ENCODE results near the gene PDCD10.
A peak's percentile ranks its signal among the peaks of the same experiment; 100 is the strongest.

Gene PDCD10

DNA sequence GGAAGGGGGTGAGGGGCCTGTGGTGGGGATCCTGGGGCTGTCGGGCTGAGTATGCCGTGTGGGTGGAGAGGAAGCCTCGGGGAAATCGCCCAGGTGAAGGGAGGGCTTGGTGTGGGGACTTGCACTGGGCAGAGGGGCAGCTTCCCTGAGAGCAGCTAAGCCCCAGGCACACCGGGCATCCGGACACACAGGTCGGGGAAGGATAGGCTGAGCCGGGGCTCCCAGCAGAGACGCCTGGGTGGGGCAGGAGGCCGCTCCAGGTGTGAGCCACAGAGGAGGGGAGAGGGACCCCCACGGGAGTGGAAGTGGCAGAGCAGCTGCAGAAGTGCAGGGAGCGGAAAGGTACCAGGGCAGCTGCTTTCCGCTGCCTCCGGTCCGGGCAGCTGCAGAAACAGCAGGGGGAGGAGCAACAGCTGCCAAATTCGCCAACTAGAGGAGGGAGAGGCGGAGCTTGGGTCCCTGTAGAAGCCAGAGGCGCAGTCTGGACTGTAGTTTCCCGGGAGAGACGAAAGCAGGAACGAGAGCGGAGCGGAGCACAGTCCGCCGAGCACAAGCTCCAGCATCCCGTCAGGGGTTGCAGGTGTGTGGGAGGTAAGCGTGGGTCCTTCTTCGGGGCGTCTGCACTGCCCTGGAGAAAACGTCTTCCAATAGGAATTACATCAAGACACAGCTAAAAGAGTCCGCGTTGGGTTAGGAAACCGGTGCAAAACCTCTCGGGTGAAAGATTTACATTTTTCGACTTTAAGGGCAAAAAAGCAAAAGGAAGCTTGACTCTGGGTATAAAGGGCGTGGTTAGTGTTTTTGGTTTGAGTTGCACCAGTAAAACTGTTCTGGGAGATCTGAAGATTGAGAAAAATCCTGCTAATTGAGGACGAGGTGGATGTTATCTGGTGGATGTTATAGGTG, 794 bp upstream of the PDCD10 start, which contains the start of gene SERPINI1:
Gene SERPINI1, plus strand, starts transcription at position 489 of the 906 bp plus-strand sequence. CDS start 53,408 bp downstream, outside the sequence.
- DNase-seq (ENCODE audit: low read depth in 2 of 2): peak; percentile 57

DNA sequence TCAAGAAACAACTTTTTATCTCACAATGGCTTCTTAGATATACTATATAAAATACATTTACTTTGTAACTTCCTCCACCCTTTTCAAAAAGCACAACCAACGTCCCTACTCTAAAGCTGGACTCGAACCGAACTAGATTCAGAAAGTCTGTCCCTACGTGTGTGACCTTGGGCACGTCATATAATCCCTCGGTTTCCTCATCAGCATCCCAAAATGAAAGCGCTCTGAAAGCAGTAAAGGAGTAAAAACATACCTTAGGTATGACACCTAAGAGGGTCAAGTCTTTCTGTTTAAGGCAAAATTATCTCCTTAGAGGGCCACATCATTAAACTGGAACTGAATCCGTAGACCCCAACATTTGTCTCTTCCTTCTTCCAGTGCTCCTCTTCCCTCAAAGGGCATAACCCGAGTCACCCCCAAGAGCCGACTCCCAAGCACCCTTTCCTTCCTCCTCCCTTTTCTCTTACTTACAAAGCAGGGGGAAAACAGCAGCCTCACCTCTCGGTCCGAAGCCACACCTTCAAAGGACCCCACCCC, 663 bp downstream of the PDCD10 start:
- no peak for DNase-seq (ENCODE audit: low read depth in 2 of 2)

DNA sequence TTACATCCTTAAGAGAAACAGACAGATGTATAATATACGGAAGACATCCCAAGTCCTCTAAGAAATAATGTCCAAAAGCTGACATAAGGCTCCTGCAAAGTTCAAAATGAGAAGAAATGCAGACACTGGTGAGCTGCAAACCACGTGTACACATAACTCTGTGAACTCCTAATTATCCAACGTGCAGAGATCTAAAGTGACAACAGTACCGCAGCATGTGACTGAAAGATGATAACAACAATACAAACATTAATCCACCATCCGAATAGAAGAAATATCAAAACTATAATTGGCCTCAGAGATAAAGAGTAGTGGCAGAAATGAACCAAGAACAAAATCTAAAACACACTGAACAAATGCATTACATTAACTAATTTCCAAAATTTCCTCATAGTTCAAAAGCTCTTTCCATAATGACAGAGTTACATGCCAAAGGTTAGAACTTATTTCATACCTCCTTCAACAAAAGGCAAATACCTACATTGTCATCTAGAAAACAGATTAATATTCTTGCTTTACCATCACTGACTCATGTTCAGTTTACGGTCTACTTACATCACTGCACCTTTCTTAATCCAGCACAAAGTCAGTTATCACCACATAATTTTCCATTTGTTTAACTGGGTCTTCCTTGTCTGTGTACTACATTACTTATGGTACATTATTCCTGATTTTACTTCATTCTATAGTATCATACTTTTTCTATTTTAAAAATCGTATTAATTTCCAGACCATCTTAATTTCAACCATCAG, 2.2 kb downstream of the PDCD10 start:
- DNase-seq (ENCODE audit: low read depth in 2 of 2): no peak

DNA sequence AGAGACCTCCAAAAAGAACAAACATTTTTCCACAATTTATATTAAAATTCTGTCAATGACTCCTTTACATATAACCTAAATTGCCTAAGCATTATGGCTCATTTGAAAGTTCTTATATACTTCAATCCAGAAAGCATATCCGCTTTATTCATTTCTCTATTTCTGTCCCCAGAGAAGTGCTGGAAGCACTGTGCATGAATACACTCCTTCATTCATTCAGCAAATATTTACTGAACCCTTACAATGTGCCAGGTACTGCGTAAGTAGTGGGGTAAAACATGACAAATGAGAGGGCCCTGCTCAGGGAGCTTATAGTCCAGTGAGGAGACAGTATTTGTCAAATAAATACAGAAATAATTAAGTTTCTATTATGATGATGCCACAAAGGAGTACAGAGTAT, 3.3 kb downstream of the PDCD10 start:
- DNase-seq (ENCODE audit: low read depth in 2 of 2): no peak

DNA sequence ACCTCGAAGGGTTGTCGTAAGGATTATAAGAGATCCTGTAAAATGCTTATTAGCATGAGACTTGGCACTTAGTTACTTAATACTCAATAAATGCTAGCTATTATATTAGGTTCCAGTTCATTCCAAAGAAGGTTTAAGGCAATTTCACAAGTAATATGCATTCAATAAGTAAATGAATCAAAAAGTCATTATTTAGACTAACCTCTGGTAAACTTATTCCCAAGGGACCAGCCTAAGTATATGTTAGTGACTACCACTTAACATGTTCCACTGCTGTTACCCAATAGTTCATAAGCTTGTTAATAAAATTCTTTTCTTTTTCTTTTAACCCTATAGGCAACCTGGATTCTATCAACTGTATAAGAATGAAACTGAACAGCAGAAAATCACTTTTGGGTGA, 5.1 kb downstream of the PDCD10 start:
- no peak for DNase-seq (ENCODE audit: low read depth in 2 of 2)

DNA sequence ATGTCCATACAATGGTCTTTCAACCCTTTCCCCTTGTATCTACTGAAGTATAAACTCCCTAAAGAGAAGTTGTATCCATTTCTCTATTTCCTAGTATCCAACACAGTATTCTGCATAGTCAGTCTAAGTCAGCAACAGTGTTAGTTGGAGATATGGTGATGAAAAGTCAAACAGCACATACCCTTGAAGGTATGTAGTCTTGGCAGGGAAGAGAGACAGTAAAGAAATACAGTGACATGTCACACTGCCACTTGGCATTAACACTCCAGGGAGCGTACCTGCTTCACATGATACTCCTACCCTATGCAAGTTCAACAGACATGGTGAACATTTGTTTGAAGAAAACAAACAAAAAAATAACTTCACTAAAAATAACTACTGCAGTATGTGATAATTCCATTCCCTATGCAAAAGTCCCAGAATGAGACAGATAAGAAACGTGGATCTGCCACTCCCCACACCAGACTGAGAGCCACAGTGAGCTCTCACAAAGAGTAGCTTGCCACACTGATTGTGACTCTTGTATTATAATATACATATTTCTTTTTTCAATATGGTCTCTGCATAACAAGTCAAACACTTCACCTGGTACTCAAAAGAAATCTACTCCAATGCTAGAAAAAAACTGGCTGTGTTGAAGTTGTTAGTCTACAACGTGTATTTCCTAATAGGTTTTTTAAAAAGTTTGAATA, 5.9 kb downstream of the PDCD10 start:
- DNase-seq (ENCODE audit: low read depth in 2 of 2): no peak

DNA sequence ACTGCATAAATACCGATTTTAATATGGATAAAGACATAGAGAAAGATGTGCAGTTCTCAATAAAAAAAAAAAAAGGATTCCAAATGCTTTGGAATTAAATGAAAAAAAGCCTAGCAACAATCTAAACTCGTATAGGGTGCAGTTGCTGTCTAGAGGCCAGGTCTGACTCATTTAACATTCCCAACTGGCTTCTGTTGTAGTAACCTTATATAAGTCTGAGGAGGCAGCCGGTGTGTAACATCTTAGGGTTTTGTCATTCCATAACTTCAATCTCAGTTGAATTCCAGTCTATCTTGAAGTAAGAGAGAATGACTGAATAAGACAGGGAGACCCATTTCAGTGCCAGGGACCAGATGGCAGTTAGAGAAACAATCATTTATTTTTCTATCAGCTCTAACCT, 6.5 kb downstream of the PDCD10 start:
- no peak for DNase-seq (ENCODE audit: low read depth in 2 of 2)

DNA sequence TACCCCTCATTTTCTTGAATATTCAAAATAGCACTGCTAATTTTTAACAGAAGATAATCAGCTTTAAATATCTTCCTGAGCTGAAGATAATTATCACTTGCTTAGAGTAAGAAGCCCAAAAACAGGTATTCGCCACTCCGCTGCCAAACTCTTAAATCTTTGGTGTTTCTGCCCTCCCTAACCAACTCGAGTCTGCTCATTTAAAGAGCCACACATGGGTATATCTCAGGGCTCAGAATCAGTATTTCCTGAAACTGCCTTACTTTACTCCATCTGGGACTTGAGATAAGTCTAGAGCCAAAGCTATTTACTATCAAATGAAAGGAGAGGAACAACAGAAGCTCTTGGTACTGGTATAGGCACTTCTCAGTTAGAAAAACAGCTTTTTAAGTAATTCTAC, 10.8 kb downstream of the PDCD10 start:
- DNase-seq (ENCODE audit: low read depth in 2 of 2): no peak

DNA sequence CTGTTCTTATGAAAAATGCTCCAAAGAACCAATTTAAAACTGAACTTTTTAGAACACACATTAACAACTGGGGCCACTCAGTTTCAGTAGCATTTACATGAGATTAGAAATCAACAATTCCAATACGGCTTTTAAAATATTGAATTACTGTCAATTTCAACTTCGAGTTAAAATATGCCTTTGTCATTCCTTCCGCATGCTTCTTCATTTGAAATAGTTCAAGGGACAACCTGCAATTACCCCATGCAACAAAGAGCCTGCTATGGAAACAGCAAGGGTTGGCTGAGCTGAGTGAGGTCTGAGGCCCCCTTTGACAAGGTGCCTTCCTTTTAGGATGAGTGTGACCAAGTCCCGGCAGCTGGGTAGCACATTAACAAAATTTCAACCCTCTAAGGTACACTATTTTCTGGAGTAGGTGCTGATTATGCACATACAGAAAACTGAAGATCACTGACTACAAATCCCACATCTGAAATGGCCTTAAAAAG, 11.6 kb downstream of the PDCD10 start:
- no peak for DNase-seq (ENCODE audit: low read depth in 2 of 2)

DNA sequence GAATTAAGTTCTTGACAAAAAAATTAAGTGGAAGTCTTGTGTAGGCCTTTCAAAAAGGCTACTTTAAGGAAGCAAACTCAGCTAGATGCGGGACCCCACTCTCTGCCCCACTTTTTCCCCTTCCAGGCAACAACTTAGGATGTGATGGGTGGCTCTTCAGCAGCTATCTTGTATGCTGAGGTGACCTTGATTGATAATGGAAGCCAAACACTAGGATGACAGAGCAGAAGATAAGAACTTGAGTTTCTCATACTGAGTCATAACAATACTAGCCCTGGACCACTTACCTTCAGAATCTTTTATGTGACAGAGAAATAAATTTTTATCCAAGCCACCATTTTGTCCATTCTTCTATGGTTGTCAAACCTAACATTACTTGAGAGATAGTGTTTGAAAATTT, 16.1 kb downstream of the PDCD10 start:
- DNase-seq (ENCODE audit: low read depth in 2 of 2): no peak

DNA sequence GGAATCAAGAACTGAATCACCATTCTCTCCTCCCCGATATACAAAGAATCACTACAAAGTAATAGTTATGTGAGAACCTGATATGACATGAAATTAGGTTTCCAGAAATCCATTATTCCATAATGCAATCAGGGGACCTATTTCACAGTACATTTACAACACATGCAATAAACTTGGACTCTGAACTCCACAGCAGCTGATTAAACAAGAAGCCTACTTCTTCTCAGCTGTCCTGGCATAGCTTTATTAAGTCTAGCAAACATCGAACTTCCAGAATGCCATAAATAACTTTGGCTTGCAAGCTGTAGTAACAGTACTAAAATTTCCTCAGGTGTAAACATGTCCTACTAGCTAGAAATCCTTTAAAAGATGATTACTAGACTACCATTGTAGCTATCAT, 17.8 kb downstream of the PDCD10 start:
- DNase-seq (ENCODE audit: low read depth in 2 of 2): no peak

DNA sequence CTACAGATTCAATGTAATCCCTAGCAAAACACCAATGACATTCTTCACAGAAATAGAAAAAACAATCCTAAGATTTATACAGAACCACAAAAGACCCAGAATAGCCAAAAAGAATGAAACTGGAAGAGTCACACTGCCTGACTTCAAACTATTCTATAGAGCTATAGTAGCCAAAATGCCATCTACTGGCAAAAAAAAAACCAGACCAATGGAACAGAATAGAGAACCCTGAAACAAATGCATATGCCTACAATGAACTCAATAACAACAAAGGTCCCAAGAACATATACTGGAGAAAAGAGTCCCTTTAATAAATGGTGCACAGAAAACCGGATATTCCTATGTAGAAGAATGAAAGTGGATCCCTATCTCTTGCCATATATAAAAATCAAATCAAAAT, 19.8 kb downstream of the PDCD10 start:
- DNase-seq (ENCODE audit: low read depth in 2 of 2): no peak

DNA sequence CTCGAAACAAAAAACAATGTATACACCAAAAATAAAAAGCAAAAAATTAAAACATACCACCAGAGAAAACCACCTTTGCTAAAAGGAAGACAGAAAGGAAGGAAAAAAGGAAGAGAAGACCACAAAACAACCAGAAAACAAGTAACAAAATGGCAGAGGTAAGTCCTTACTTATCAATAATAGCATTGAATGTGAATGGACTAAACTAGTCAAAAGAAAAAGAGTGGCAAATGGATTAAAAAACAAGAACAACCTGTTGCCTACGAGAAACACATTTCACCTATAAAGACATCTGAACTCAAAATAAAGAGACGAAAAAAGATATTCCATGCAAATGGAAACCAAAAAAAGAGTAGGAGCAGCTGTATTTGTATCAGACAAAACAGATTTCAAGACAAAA, 22.2 kb downstream of the PDCD10 start:
- DNase-seq (ENCODE audit: low read depth in 2 of 2): no peak

DNA sequence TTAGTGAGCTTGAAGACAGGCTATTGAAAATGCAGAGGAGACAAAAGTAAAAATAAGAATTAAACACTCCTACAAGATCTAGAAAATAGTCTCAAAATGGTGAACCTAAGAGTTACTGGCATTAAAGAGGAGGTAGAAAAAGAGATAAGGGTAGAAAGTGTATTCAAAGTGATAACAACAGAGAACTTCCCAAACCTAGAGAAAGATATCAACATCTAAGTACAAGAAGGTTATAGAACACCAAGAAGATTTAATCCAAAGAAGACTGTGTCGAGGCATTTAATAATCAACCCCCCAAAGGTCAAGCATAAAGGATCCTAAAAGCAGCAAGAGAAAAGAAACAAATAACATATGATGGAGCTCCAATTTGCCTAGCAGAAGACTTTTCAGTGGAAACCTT, 23.3 kb downstream of the PDCD10 start:
- DNase-seq (ENCODE audit: low read depth in 2 of 2): no peak

DNA sequence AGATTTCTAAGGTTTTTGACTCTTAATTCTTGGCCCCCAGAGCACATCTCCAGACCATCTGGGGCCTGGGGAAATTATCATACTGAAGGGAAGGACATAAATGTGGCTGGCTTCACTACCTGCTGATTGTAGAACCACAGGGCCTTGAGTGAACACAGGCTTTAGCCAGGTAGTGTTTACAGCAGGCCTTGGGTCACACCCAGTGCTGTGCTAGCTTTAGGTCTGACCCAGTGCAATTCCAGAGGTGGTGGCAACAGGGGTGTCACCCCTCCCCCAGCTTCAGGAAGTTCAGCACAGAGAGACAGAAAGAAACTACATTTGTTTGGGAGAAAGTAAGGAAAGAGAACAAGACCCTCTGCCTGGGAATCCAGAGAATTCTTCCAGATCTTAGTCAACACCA, 24.1 kb downstream of the PDCD10 start:
- DNase-seq (ENCODE audit: low read depth in 2 of 2): no peak

DNA sequence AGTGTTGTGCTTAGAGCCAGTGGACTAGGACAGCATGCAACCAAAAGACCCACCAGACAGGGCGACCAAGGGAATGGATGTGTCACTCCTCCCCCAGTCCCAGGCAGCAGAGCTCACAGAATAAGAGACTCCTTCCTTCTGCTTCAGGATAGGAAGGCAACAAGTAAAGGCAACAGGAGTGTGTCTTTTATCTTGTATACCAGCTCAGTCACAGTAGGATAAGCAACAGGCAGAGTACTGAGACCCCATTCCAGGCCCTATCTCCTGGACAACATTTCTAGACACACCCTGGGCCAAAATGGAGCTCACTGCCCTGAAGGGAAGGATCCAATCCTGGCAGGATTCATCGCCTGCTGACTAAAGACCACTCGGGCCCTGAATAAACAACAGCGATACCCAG, 25.0 kb downstream of the PDCD10 start:
- no peak for DNase-seq (ENCODE audit: low read depth in 2 of 2)

DNA sequence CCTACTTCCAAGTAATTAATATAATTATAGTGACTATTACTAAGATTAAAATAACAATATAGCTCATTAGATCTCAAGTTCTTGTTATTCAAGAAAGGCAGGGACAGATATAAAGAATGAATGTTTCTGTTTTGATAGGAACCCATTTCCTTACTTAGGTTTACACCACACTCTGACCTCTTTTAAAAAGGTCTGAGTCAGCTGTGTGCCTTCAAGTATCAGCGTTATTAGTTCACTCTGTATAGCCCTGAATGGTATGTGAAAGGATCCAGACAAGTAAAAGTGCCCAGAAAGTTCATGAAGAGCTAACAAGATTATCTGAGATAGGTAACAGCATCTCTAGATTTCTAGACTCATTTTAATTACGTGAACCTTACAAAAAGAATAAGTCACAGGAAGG, 28.9 kb downstream of the PDCD10 start:
- DNase-seq (ENCODE audit: low read depth in 2 of 2): no peak

DNA sequence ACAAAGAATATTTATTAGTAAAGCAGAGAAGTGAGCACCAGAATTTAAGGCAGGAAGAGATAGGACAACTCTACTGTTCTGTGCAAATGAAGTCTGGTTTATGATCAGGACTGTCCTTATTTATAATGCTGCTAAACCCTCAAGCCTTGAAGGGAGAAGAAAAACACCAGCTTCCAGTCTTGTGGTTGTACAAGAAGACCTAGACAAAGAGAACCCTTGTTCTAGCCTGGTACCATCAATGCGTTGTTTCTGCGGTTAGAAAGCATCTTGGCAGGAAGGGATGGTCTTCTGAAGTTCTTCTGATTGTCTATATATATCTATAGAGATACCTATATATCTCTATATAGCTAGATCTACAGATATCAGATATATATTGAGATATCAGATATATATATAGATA, 33.8 kb downstream of the PDCD10 start:
- no peak for DNase-seq (ENCODE audit: low read depth in 2 of 2)

DNA sequence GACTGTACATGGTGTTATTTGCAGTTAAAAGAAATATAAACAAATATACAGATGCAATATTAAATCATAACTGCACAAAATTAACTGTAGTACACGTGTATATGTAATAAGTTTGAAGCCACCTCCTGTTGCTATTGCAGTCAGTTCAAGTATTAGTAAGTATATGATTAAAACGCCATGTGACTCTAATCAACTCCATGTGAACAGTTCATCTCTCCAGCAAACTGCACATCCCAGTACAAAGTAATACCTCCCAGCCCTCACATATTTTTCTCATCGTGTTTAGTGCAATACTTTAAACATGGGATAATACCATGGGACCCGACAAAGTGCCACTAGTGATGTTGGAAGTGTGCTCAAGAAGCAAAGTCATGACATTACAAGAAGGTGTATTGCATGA, 34.6 kb downstream of the PDCD10 start:
- DNase-seq (ENCODE audit: low read depth in 2 of 2): no peak

DNA sequence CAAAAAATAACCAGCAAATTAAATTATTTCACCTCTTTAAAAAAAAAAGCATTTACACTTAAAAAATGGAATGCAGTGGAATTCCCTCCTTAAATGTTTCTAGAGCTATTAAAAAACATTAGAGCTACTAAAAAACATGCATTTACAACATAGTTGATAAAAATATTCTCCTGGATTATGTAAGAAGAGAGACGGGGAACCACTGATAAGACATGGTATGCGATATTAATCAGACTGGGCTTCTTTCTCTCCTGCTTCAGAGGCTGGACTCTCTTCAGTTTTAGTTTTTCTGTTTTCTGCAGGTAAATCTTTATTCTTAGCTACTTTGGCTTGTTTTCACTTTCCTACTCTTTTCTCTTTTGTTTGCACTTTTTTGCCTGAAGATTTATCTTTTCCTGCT, 40.6 kb downstream of the PDCD10 start:
- no peak for DNase-seq (ENCODE audit: low read depth in 2 of 2)

DNA sequence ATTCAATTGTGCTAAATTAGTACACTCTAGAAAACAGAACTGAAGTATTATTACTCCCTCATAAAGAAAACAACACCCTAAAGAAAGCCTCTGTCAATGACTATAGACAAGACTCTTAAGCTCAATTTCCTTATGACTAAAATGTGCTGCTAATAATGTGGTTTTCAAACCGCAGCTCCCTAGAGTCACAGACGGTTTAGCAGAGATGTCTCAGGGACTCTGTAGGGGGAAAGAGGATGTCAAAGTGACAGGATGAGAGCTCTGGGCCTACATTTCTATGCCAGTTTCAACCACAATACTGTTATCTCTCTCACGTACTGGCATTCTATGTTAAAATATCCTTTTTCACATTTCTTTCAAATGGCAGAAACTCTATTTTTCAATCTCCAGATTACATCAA, 43.3 kb downstream of the PDCD10 start:
- no peak for DNase-seq (ENCODE audit: low read depth in 2 of 2)

DNA sequence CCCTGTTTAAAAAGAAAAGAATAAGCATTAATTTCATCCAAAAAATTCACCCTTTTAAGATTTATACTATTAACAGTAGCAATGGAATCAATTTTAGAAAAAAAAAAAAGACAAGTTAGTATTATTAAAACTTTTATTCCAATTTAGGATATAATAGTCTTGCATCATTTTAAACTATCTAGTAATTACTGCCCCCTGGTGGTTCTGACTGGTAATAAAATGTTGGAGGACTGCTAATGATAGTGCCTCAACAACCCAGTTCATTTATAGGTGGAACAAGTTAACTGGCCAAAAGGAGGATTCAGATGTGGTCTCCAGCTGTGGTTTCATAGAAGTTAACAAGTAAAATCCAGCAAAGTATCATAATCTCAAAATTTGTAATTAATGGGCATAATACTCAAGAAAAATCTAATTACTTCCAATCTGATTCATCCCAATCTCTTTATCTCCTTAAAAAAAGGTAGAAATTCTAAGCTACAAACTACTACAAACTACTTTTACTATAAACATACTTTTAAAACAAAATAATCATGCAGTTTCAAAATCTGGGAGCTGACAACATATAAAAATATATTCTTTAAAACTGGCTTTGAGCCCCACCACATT, 50.2 kb downstream of the PDCD10 start:
- DNase-seq (ENCODE audit: low read depth in 2 of 2): peak in 1 of 2 donors; percentile 65
